Activated CD8-positive, alpha-beta memory T cell treated with anti-CD3 and anti-CD28 coated beads, Interleukin-2, amount 10 ng/mL, durations not matched to agents 7 days and 5 days (primary cell): Measurements from ENCODE around the gene HNRNPLL. TPM values are rescaled to one million over a fixed set of nuclear protein-coding genes. Genes with fewer than 3 reads are reported as not detected.

ENCODE experiments used
- ATAC-seq: fragments of 150-1000 bp; cut with Tn5 transposase; one replicate; pipeline ENCODE4 v1.10.0; 2021; ENCODE audit warnings: moderate library complexity
- CTCF ChIA-PET: fragments of 350-600 bp; sonication (Branson Sonifier 250); formaldehyde crosslinking; loops from one replicate; lab custom pipeline; 2021; ENCODE audit warnings: antibody characterized with exemption; lab: Charles Lee
- DNase-seq: peaks from one replicate; pipeline ENCODE4 v3.0.0-alpha.2; 2020
- H3K27ac Mint-ChIP-seq: one replicate; pipeline ENCODE4 v1.8.0; 2021; ENCODE audit warnings: mild to moderate bottlenecking, mixed read lengths
- H3K27me3 Mint-ChIP-seq: one replicate; pipeline ENCODE4 v1.8.0; 2021; ENCODE audit warnings: mixed read lengths
- H3K36me3 Mint-ChIP-seq: one replicate; pipeline ENCODE4 v1.8.0; 2021; ENCODE audit warnings: mild to moderate bottlenecking, mixed read lengths
- H3K4me1 Mint-ChIP-seq: one replicate; pipeline ENCODE4 v1.8.0; 2021; ENCODE audit warnings: mixed read lengths
- H3K4me3 Mint-ChIP-seq: one replicate; pipeline ENCODE4 v1.8.0; 2021; ENCODE audit warnings: mild to moderate bottlenecking, moderate library complexity, mixed read lengths
- H3K9me3 Mint-ChIP-seq: one replicate; pipeline ENCODE4 v1.8.0; 2022; ENCODE audit warnings: low read depth, mixed read lengths
- total RNA-seq, 2 experiments: library from RNA; stranded (reverse); gene quantifications; one replicate each; pipeline ENCODE4 v1.2.3, GENCODE V29; 2021

The HNRNPLL gene
- total RNA-seq, 2 experiments from 2014 or later: 88.8 to 106 TPM

DNA sequence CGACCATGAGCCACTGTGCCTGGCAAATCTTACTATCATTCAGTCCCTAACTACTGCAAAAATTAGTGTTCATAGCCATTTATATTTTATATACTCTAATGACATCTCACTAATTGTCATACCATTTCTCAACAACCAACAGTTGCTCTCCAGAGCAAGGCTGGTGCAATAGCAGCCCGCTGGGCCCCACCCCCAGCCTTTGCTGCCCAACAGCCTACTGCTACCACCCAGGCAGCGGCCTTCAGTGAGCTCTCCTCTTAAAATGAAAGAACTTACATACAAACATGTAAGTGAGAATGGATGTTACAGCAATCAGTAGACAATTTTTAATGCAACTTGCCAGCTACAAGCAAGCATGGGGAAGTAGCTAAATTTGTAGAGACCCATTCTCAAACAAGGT is 90.5 kb downstream of the HNRNPLL start:
- Mint-ChIP-seq H3K36me3 (no peaks in the 10 kb centered on the region), H3K4me3 (no peak overlapping the region), H3K27me3 (peaks cover 6% of the 10 kb centered on the region), H3K9me3 (no peaks in the 10 kb centered on the region), H3K27ac (no peak overlapping the region), H3K4me1 (peaks cover 5% of the 10 kb centered on the region)
- ATAC-seq: no peak
- DNase-seq: no peak
- CTCF ChIA-PET: interaction anchor here (0.7 kb wide), 1 partner anchor 71 kb away, joined by 3 read pairs; no protein-coding TSS in a partner anchor

Other genes with a start within 250 kb of the HNRNPLL start
- gene ATL2, start 225.7 kb downstream of the HNRNPLL start, total RNA-seq: 10 to 100 TPM; 55.5 to 56.7 TPM
- gene GALM, start 63.2 kb upstream of the HNRNPLL start, total RNA-seq: 10 to 100 TPM; 67.1 to 86.0 TPM
- 100 to 1,000 TPM; 362 to 378 TPM for gene SRSF7, start 148.4 kb upstream of the HNRNPLL start, total RNA-seq
- gene GEMIN6, start 175.3 kb upstream of the HNRNPLL start, total RNA-seq: 10 to 100 TPM; 17.8 to 30.8 TPM